Measurements from ENCODE around the gene TMEM131L. TPM values are rescaled to one million over a fixed set of nuclear protein-coding genes. Genes with fewer than 3 reads are reported as not detected.

Gene TMEM131L
- total RNA-seq, 4 donors from 2014 or later = 17.7 to 43.9 (median 24.8) TPM

DNA sequence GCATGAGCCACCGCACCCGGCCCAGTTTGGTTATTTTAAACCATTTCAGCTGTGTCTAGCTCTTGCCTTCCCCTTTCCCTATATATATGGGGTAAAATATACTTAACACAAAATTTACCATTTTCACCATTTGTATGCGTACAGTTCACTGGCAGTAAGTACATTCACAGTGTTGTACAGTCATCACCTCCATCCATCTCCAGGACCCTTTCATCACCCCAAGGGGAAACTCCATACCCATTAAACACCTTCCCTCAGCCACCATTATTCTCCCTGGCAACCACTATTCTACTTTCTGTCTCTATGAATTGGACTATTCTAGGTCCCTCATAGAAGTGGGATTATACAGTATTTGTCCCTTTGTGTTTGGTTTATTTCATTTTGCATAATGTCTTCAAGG, 106.4 kb downstream of the TMEM131L start:
- no peak for DNase-seq (ENCODE audit: low spot score)
- ATAC-seq (ENCODE audit: low FRiP score) = no peak
- TF ChIP-seq, protein P1, sequence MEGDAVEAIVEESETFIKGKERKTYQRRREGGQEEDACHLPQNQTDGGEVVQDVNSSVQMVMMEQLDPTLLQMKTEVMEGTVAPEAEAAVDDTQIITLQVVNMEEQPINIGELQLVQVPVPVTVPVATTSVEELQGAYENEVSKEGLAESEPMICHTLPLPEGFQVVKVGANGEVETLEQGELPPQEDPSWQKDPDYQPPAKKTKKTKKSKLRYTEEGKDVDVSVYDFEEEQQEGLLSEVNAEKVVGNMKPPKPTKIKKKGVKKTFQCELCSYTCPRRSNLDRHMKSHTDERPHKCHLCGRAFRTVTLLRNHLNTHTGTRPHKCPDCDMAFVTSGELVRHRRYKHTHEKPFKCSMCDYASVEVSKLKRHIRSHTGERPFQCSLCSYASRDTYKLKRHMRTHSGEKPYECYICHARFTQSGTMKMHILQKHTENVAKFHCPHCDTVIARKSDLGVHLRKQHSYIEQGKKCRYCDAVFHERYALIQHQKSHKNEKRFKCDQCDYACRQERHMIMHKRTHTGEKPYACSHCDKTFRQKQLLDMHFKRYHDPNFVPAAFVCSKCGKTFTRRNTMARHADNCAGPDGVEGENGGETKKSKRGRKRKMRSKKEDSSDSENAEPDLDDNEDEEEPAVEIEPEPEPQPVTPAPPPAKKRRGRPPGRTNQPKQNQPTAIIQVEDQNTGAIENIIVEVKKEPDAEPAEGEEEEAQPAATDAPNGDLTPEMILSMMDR (IDR thresholded peaks at IDR 0.05) = no peak

DNA sequence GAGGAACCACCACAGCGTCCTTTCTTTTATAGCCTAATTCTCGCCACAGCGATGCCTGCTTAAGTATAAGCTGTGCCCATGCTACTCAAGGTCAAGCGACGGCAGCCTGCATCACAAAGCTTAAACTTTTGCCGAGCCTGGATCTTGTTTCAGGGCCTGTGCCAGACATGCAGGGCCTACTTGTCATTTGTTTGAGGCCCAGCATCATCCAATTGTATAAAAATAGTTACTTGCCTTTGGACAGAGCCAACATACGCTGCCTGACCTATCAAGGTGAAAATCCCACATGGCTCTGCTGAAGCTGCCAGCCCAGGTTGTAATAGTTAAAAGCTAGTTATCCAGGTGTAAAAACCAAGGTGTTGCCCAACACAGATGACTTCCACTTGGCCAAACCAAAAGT, 107.1 kb downstream of the TMEM131L start:
- TF ChIP-seq, protein P1 (IDR thresholded peaks at IDR 0.05) = no peak
- DNase-seq (ENCODE audit: low spot score) (no peak), ATAC-seq (ENCODE audit: low FRiP score) (no peak)

DNA sequence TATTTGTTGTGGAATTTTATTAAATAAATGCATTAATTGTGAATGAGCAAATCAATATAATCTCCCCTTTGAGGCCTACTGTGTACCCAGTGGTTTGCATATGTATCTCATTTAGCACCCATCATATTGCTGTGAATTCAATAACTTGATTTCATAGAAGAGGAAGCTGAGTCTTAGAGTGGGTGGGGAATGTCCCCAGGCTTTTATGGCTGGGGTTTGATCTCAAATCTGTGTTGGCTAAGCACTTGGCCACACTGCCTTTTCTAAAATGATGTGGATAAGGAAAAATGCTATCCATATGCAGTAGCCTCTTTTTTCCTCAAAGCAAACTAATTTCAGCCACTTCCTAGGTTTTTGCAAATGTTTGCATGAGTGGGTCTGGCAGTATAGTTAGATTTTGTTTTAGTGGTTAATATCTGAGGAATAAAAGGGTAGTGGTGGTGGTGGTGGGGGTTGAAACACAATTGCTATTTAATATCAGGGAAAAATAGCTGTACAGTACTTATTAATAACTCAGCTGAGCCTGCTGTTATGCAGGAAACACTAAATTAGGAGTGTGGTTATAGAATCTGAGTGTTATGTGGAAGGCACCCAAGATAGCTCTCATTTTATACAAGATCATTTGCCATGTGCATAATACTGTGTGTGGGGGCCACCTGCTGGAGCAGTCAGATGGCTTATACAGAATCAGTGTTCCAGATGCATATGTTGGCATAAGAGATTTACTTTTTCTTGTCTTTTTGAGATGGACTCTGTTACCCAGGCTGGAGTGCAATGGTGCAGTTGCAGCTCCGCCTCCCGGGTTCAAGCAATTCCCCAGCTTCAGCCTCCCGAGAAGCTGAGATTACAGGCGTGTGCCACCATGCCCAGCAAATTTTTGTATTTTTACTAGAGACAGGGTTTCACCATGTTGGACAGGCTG, 108.0 kb downstream of the TMEM131L start:
- TF ChIP-seq, protein P1 (IDR thresholded peaks at IDR 0.05) = no peak
- ATAC-seq (ENCODE audit: low FRiP score) (peak; percentile 62), DNase-seq (ENCODE audit: low spot score) (peak; percentile 27)

DNA sequence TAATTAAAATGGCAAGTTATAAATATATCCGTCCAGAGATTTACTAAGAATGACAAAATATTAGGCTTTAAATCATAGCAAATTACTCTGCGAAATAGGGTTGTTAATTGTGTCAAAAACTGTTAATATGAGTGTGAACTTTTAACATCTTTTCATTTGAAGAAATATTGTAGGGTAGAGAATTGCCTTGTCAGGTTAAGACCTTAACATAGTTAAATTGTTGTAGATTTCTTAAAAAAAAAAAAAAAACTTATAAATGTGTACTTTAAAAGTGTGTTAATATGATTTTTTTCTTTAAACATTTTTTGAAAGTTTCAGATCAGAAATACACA, 110.2 kb downstream of the TMEM131L start:
- TF ChIP-seq, protein P1 (IDR thresholded peaks at IDR 0.05) = no peak
- ATAC-seq (ENCODE audit: low FRiP score) (no peak), DNase-seq (ENCODE audit: low spot score) (no peak)

DNA sequence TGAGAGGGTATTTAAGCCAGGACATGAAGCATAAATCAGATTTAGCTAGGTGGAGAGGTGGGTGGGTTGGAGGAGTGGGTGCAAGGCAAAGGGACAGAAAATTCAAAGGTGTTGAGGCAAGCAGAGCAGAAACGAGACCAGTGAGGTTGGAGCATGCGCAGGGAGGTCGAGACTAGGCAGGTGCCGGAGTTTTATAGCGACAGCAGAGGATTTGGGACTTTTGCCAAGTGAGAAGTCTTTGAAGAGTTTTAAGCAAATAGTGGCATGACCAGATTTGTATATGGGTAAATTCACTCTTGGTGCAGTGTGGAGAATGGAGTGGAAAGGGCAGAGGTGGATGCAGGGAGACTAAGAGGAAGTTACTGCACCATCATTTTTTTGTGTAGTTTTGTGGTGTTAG, 110.9 kb downstream of the TMEM131L start:
- TF ChIP-seq, protein P1 (IDR thresholded peaks at IDR 0.05) = no peak
- no peak for DNase-seq (ENCODE audit: low spot score)
- no peak for ATAC-seq (ENCODE audit: low FRiP score)

DNA sequence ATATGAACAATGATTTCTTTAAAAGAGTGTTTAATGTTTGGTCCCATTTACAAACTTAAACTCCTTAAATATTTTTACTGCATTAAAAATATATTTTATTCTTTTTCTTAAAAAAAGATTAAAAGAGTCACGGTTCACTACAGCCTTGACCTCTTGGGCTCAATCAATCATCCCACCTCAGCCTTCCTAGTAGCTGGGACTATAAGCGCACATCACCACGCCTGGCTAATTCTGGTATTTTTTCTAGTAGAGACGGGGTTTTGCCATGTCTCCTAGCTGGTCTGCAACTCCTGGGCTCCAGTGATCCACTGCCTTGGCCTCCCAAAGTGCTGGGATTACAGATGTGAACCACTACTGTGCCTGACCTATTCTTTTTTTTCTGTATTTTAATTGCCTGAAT, 113.2 kb downstream of the TMEM131L start:
- no peak for ATAC-seq (ENCODE audit: low FRiP score)
- TF ChIP-seq, protein P1 (IDR thresholded peaks at IDR 0.05) = no peak

DNA sequence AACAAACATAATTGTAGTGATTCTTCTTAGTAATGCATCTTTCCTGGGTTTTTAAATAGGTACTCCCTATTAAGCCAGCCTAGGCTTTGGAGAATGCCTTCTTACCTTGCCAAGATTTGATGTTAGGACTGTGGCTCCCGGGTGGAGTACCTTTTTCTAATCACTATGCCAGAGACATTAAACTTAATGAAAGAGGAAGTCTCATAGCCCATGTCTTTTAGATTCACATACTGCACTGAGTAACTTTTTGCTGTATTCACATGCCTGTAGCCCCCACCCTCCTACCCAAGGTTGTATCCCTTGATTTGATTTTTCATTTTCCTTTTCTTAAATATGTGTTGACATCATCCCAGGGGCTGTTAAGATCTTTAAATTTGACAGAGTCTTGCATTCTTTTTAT, 113.7 kb downstream of the TMEM131L start:
- ATAC-seq (ENCODE audit: low FRiP score) = no peak
- DNase-seq (ENCODE audit: low spot score) = no peak
- TF ChIP-seq, protein P1 (IDR thresholded peaks at IDR 0.05) = no peak

More for the DNA sequence above, 113.2 kb downstream of the TMEM131L start:
- DNase-seq (ENCODE audit: low spot score) = no peak
